Fibroblast of skin of back (primary cell): ENCODE data around the gene UVRAG. TPM values are rescaled to one million over a fixed set of nuclear protein-coding genes. Genes with fewer than 3 reads are reported as not detected.

Experiments
- DNase-seq: peaks from one replicate; pipeline ENCODE4 v3.0.0-alpha.2; 2013
- polyA plus RNA-seq, 2 experiments: library from polyadenylated mRNA; unstranded; fragments of 120-200 nt; gene quantifications; one replicate each; pipeline ENCODE4 v1.2.1, GENCODE V29; 2013; ENCODE audit not compliant: insufficient read length in 2 of 2

The UVRAG gene
- polyA plus RNA-seq (2013, experiment 1 of 2; ENCODE audit: insufficient read length) = 8.8 TPM
- polyA plus RNA-seq (2013, experiment 2 of 2; ENCODE audit: insufficient read length) = 11.6 TPM

DNA sequence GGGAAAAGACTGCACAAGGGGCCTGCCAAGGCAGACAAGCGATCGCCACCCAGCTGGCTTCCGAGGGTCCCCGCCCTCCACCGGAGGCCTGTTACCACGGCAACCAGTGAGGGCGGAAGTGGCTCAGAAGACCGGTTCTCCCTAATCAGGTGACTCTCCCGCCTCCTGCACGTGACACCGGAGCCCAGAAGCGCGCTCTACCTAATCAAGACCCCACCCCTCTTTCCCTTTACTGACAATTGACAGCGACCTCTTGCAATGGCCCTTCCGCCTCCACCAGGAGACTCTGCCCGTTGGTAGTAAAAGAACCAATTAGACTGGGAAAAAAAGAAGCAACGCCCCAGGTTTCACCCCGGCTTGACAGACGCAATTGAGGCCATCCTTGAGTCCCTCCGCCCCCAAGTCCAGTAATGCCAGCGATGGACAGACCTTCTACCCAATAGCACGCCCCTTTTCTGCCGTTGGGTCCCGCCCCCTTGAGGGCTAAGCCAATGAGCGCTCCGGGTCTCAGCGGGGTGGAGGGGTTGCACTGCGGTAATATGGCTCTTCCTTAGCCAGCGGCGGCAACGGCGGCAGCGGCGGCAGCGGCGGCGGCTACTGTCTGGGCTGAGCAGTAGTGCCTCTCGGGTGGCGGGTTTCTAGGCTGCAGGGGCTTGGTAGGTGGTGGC is at the start of gene UVRAG:
Gene UVRAG, plus strand, starts transcription at position 534 of the 668 bp plus-strand sequence. CDS start 198 bp downstream, outside the sequence.
- DNase-seq = peak; percentile 99

DNA sequence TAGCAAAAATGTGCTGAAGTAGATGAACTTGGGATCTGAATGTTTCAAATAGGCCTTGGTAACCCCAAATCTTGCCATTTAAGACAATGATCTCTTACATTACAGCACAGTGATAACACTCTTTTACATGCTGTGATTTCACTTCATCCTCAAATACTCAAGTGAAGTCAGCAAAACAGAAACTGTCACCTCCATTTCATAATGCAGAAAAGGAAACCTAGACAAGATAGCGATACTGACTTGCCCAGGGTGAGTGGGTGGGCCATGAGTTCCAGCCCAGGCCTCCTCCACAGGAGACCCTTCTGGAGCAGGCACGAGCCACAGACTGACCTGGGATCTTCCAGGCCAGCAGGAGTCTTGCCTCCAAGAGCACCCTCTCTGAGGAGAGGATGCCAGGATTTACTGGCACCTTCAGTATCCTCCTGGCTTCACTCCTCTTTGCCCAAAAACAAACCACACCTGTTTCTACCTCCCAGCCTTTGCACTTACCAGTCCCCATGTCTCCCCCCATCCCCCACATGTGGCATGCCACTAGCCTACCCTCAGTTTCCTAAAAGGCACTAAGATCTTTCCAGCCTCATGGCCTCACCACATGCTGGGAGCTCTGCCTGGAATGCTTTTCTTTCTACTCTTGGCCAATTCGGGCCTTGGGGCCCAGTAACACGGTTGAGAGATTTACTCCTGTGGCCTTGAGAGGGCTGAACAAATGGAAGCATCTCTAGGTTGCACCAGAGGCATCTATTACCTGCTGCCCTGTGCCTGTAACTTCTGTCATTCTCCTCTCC is 48.4 kb upstream of the UVRAG start:
- DNase-seq = no peak

DNA sequence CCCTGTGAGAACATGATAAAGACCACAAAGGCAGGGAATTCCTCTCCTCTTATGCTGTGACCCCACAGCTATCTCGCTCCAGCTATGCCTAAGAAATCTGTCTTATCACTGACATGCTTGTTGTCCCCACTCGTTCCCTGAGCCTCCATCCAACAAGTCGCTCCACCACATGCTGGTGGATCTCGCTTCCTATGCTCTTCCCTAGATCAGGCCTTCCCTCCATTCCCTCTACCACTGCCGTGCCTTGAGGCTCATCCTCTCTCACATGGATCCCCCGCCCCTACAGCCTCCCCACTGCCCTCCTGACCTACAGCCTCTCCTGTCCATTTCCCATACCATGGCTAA is 47.8 kb upstream of the UVRAG start:
- DNase-seq = no peak

DNA sequence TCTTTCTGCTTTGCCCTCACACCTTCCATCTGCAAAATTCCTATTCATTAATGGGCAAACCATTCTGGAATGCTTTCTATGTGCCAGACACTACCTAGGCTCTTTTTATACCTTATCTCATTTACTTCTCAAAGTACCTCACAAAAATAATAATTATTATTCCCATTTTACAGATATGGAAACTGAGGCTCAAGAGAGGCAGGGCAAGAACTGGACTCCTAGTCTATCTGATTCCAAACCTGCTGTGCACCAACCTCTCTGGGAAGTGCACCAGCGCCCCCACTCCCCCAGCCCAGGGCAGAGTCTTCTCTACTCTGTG is 47.3 kb upstream of the UVRAG start:
- no peak for DNase-seq

DNA sequence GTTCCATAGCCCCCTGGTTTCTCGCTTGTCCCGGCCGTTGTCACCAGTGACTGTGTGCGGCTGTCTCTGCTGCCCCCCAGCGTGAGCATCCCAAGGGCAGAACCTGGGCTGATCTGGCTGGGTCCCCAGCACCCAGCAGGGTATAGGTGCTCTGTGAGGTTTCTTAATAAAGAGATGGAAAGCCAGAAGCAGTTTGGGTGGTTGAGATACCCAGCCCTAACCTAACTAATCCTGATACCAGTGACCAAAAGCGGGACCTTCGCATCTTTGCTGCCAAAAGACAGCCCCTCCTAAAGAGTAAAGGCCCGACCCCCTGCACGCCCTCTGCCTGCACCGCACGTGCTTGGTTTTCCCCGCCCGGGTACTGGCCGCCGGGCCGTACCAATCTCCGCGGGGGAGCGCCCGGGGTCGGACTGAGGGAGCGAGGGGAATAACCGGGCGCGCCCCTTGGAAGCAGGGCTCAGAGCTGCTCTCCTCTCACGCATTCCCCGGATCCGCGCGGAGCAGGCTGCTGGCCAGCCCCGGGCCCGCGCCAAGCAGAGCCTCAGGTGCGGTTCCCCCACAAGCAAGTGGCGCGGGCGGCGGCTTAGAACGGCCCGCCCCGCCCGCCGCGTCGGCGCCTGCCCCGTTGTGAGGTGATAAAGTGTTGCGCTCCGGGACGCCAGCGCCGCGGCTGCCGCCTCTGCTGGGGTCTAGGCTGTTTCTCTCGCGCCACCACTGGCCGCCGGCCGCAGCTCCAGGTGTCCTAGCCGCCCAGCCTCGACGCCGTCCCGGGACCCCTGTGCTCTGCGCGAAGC is 46.7 kb upstream of the UVRAG start, which contains the start of gene DGAT2:
Gene DGAT2, plus strand, starts transcription at position 667 of the 797 bp plus-strand sequence. CDS start 214 bp downstream, outside the sequence.
- DNase-seq = peak; percentile 62

DNA sequence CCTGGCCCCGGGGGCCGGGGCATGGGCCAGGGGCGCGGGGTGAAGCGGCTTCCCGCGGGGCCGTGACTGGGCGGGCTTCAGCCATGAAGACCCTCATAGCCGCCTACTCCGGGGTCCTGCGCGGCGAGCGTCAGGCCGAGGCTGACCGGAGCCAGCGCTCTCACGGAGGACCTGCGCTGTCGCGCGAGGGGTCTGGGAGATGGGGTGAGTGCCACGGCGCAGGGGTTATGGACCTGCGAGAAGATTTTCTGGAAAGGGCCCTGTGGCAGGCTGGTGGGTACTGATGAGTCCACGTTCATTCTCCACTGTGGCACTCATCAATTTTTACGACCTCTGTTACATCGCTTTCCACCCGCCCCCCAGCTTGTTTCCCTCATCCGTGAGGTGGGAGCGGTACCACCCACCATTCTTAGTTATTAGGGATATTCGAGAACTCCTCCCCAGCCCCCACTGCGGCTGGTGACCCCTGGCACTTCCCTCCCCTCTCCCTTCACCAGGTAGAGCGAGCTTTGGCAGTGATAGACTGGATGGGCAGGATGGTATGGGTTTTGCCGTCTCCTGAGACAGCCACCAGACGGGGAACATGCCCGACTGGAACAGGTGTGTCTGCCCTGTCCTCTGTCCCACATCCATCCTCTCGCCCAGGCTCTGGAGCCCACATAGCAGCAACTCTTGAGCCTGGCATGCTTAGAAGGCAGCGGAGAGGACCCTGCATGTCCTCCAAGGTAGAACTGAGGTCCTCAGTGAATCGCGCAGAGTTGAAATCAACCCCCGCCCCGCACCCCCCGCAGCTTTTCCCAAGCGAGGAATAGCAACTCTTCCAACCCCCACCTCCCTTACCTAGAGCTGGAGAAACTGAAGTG is 45.9 kb upstream of the UVRAG start:
- no peak for DNase-seq

DNA sequence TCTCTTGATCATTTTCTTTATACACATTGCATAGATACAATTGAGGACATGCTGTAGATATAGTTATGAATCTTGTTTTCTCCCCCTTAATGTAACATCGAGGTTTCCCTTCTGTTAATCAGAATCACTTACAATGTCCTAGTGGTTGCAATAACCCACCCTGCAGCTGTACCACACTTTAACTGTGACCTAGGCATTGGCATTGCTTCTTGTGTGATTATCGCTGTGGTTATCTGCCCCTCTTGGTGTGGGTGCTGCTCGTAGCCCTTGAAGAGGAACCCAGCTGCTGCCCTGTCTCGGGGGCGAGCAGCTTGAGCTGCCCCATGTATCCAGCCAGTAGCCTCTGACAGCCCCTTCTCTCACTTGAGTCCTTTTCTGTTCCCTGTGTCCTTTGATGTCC is 44.9 kb upstream of the UVRAG start:
- DNase-seq = no peak

DNA sequence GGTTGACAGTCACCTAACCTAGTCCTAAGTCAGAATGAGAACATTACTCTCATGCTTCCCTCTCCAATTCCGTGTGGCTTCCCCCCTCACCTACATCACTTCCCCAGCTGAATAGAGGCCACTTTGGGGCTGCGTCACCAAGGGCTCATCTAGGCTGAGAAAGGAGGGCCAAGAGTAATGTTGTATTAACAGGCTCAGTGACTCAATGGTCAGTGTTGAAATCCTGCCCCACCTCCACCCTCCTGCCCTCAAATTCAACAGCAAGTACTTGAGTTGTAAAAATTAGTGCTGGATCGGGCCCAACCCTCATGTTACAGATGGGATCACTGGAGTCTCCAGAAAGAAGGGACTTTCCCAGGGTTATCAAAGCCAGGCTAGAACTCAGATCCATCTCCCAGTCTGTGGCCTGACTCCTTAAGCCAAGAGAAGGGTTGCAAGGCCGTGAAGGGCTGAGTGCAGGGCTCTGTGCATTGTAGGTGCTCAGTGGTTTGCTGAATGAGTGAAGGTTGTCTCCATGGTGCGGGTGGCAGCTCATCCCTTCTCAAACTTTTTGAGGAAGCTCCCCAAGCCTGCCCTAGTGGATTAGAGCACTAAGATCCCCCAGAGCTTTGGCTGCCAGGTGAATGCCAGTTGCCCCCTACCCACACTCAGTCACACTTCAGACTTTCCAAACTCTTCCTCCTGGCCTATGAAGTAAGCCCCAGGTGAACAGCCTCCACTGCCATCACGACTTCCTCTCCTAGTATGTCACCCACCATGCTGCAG is 43.2 kb upstream of the UVRAG start:
- no peak for DNase-seq

DNA sequence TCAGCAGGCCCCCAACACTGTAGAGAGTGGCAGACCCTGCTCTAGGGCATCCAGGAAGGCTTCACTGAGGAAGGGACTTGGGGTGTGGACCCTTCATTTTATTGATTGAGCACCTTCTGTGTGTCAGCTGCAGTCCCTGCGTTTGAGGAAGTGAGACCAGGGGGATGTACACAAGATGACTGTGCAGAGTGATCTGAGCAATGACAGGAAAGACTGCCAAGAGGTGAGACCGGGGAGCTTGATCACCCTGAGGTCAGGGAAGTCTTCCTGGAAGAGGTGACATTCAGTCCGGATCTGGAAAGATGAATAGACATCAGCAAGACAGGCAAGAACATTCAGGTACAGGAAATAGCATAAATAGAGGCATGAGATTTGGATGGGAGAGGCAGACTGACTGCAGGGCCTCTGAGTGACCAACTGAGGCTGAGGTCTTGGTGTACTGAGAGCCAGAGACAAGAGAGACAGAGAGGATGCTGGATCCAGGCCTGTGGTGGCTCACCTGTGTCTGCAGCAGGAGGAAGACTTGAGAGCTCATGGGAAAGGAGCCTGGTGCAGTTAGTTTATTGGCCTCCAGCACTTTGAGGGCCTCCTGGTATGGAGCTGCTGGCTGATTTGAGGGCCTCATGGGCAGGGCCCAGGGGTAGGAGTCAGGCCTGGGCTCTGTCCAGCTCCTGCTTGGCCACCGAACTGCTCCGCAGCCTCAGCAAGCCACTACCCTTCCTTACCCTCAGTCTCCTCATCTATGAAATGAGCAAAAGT is 41.2 kb upstream of the UVRAG start:
- DNase-seq = no peak

DNA sequence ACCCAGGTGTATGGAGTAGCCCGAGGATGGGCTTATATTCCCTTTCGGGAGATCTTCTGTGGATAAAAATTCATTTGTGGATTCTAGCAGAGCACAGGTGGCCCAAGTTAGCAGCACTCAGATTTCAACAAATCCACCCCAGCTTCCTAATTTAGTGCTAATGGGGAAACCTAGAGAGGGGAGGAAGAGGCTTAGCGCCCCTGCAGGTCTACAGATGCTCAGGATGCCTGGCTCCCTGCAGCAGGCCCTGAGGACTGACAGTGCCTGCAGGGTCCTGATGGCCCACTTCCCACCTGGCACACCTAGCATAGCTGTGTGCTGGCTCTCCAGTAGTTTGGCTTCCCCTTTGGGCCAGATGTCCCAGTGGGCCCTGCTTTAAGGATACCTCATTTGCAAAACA is 40.0 kb upstream of the UVRAG start:
- no peak for DNase-seq

DNA sequence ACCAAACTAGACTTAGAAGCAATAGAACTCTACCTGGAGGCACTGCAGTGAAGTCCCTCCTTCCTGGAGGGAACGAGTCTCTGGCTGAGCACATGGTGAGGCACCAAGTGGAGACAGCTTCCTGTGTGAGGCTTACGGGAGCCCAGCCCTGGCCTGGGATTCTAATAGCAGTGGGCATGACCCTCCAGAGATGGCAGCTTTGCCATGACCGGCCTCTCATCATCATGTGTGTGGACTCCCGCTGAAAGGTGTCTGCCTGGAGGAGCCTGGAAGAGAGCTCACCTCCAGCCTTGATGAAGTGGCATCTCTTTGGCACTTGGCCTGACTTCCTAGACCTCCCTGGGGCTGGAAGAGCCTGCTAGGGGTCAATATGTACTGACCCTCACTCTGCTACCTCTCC is 38.5 kb upstream of the UVRAG start:
- DNase-seq = no peak

DNA sequence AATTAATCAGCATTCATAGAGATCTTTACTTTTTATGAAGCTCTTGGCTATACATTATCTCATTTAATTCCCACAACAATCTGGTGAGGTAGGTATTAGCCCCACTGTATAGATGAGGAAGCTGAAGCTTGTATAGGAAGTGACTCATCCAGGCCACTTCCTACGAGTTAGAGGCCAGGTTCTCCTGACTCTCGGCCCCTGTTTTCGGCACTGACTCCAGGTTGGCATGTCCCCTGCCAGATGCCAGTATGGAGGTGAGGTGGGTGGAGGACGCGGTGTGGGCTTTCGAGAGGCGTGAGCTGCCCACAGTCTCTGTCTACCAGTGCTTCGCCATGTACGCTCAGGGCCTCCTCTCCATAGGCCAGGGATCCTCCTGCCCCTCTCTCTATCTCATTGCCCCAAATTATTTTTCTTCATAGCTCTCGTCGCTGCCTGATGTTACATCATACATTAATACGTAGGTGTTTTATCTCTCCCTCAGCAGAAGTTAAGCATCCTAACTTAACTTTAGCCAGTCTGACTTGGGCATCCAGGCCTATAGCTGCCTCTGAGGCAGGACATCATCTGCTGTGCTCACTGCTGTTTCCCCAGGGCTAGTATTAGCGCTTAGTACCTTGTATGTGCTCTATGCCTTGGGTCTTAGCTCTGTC is 37.4 kb upstream of the UVRAG start:
- DNase-seq = no peak

DNA sequence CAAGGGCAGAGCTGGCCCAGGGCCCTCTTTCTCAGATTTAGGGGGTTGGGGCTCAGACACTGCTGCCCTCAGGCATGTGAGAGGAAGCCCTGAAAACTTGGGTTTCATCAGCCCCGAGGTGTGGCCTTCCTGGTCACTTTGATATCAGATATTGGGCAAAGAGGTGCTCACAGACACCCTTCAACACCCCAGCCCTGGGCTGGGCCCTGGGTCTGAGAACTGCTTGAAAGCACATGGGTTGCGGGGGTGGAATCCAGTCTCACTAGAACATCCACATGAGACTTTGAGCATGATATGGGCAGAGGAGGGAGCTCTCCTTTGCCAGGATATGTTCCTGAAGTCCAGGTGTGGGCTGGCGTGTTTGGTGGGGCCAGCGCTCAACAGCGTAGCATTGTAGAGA is 36.0 kb upstream of the UVRAG start:
- DNase-seq = no peak

DNA sequence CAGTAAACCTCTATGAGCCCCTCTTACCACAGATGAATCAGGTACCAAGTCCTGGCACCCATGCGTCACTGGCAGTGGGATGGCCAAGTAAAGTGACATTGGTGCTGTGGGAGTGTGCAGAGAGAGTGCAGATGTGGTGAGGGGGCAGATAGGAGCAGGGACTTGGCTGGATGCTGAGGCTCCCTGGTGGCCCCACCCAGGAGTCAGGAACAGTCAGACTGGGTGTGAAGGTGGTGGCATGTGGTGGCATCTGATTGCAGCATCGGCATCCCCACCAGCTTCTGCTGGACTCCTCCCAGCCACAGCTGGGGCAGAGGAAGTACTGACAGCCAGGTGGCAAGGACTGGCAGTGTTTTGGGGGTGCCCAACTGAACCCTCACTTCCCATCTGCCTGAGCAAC is 35.0 kb upstream of the UVRAG start:
- no peak for DNase-seq

DNA sequence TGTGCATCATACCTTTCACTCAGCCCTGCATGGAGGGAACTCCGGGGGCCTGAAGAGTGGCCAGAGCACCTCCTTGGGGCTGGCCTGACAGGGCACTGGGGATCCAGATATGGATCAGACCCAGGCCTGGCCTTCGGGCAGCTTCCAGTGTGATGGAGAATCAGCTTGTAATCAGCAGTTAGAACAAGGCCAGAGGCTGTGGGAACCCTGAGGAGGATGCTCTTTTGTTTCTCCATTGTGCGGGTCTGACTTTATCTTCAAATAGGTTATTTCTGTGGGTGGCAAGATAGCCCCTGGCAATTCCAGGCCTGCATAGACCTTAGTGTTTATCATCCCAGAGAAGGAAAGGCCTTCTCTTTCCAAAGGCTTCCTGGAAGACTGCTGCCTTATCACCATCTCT is 34.1 kb upstream of the UVRAG start:
- DNase-seq = no peak

DNA sequence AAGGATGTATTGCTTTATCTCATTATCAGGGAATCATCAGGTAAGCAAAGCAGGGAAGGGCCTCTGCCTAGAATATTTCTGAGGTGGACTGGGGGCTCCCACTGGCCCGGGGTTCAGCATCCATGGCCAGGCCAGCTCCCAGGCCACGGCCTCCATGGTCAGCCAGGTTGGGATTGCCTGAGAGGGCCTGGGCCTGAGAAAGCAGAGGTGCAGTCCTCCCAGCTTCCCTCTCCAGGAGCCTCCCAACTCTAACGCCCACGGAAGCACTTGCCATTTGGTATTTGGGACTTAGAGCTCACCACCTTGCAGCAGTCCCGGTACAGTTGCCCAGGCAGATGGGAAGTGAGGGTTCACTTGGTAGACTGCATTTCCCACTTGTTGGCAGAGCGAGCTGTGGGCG is 33.7 kb upstream of the UVRAG start:
- DNase-seq = no peak

DNA sequence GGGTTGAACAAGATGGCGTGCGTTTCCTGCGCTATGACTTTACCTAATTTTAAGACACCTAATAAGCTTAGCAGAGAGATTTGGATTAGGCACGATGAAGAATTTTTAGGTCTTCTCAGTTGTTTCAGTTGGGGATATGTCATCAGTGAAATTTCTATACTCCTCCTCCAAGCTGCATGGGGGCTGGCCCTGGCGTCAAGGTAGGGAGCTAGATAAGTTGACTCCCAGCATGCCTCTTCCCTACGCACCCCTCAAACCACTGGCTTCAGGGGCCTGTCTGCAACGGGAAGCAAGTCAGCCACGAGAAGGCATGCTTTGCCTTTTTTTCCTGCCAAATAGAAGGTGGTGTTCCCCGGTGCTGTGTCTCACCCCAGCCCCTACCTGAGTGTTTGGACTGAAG is 33.2 kb upstream of the UVRAG start:
- DNase-seq = no peak

DNA sequence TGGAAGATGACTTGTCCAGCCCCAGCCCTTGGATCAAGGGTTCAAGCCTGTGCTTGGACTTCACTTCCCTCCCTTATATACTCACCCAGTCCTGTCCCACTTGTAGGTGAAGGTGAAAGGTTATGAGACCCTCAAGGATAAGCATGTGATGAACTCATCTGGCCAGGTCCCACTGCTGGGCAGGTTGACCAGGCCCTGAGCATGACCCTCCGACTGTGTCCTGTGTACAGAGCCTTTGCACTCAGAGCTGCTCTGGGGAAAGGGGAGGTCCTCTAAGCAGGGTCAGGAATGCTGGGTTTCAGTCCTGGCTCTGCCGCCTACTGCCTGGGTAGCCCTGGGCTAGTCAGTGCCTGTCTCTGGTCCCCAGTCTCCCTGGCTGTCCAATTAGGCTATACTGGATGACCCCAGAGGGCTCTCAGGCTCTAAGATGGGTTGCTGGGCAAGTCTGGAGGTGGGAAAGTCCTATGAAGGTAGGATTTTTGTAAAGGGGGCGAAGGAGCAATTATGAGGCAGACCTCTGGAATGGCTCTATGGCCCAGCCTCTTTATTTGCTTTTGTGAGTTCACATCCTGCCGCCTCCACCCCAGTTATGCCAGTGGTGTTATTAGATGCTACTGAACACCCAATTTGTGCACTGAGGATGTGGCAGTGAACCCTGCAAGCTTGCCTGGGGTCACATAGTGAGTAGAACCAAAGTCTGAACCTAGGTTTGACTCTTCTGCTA is 32.3 kb upstream of the UVRAG start:
- peak; percentile 28 for DNase-seq

DNA sequence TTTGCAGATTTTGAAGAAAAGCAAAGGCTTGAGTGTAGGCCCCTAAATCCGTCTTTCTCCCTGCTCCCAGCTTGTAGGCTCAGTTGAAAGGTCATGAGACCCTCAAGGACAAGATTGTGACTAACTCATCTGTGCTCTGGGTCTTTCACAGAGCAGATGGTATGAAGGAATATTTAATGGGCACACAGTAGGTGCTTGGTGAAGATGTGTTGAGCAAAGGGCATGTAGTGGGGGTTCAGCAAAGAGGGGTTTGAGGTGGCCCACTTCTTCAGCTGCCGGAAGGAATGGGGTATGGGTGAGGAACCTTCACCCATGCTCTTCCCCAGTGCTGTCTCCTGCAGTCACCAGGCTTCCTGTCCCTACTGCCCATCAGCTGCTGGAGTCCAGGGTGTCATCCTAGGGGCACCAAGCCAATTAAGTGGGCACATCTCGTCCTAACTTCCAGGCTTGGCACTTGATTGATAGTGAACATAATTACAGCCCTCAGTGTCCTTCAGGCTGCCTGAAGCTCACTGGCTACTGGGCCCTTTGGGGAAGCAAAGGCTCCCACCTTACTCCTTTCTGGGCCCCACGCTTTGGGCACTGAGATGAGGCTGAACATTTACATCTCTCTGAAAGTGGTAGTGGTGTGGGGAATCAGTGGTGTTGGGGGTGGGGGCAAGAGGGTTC is 31.5 kb upstream of the UVRAG start:
- DNase-seq = no peak
